Measurements from ENCODE around the gene NSUN6.

GRCh38 chr10:18514537-18514936 is 136.8 kb downstream of the NSUN6 start:
- TF ChIP-seq, protein P1, sequence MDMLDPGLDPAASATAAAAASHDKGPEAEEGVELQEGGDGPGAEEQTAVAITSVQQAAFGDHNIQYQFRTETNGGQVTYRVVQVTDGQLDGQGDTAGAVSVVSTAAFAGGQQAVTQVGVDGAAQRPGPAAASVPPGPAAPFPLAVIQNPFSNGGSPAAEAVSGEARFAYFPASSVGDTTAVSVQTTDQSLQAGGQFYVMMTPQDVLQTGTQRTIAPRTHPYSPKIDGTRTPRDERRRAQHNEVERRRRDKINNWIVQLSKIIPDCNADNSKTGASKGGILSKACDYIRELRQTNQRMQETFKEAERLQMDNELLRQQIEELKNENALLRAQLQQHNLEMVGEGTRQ (CRISPR knock-in tag; IDR thresholded peaks at IDR 0.05), result no peak
- TF ChIP-seq ZNF138 (CRISPR knock-in tag; conservative IDR thresholded peaks at IDR 0.05) (no peak), TCF7 (CRISPR knock-in tag; IDR thresholded peaks at IDR 0.05; ENCODE audit: low read depth) (no peak), STAT6 (CRISPR knock-in tag; conservative IDR thresholded peaks at IDR 0.05; ENCODE audit: low read depth) (no peak), CREB1 (CRISPR knock-in tag; IDR thresholded peaks at IDR 0.05) (no peak), E2F4 (CRISPR knock-in tag; IDR thresholded peaks at IDR 0.05; ENCODE audit: borderline replicate concordance, low read depth) (no peak), ZBTB43 (CRISPR knock-in tag; IDR thresholded peaks at IDR 0.05) (no peak), ESRRA (CRISPR knock-in tag; IDR thresholded peaks at IDR 0.05; ENCODE audit: borderline replicate concordance) (no peak), SOX15 (CRISPR knock-in tag; IDR thresholded peaks at IDR 0.05) (no peak), RELA (CRISPR knock-in tag; IDR thresholded peaks at IDR 0.05; ENCODE audit: borderline replicate concordance) (no peak)
- TF ChIP-seq, protein P2, sequence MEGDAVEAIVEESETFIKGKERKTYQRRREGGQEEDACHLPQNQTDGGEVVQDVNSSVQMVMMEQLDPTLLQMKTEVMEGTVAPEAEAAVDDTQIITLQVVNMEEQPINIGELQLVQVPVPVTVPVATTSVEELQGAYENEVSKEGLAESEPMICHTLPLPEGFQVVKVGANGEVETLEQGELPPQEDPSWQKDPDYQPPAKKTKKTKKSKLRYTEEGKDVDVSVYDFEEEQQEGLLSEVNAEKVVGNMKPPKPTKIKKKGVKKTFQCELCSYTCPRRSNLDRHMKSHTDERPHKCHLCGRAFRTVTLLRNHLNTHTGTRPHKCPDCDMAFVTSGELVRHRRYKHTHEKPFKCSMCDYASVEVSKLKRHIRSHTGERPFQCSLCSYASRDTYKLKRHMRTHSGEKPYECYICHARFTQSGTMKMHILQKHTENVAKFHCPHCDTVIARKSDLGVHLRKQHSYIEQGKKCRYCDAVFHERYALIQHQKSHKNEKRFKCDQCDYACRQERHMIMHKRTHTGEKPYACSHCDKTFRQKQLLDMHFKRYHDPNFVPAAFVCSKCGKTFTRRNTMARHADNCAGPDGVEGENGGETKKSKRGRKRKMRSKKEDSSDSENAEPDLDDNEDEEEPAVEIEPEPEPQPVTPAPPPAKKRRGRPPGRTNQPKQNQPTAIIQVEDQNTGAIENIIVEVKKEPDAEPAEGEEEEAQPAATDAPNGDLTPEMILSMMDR (IDR thresholded peaks at IDR 0.05), result no peak
- TF ChIP-seq, protein P3, sequence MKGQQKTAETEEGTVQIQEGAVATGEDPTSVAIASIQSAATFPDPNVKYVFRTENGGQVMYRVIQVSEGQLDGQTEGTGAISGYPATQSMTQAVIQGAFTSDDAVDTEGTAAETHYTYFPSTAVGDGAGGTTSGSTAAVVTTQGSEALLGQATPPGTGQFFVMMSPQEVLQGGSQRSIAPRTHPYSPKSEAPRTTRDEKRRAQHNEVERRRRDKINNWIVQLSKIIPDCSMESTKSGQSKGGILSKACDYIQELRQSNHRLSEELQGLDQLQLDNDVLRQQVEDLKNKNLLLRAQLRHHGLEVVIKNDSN (CRISPR knock-in tag; IDR thresholded peaks at IDR 0.05), result no peak

Measured in WTC11 (cell line).